H1 (cell line): ENCODE results near the gene SLC35B1. TPM values are rescaled to one million over a fixed set of nuclear protein-coding genes. Genes with fewer than 3 reads are reported as not detected.

ENCODE experiments used
- CTCF ChIA-PET: fragments of 300-600 bp; sonication (Branson Sonifier 250); formaldehyde crosslinking; loops from one replicate; lab custom pipeline; 2021; ENCODE audit not compliant: partially characterized antibody; lab: Charles Lee
- POLR2A ChIA-PET: fragments of 300-600 bp; sonication (Branson Sonifier 250); formaldehyde crosslinking; loops from one replicate; lab custom pipeline; 2021; ENCODE audit warnings: inconsistent platforms; ENCODE audit not compliant: partially characterized antibody; lab: Charles Lee
- DNase-seq, 2 experiments: peaks; one replicate each; pipeline versions ENCODE4 v3.0.0 to v3.0.0-alpha.2; 2010 to 2022; ENCODE audit warnings: low spot score in 2 of 2, low read depth in 1 of 2, mixed read lengths in 1 of 2
- FAIRE-seq: peaks from 2 replicates; lab custom pipeline; 2011; peaks lifted over from hg19 to GRCh38; lab: Jason Lieb, UNC
- H2AFZ ChIP-seq: 2 replicates; pipeline ENCODE4 v1.8.1; 2012; ENCODE audit warnings: low read length, inconsistent platforms
- H2AK5ac ChIP-seq: 2 replicates; pipeline ENCODE4 v1.6.1; 2013; ENCODE audit warnings: low read depth, low read length
- H2BK120ac ChIP-seq: replicated peaks from 2 replicates; pipeline ENCODE3; 2013; ENCODE audit warnings: low read depth, low read length, inconsistent platforms
- H2BK12ac ChIP-seq: 2 replicates; pipeline ENCODE4 v1.6.1; 2013; ENCODE audit warnings: low read depth, low read length
- H2BK15ac ChIP-seq: 2 replicates; pipeline ENCODE4 v1.6.1; 2013; ENCODE audit warnings: low read length
- H2BK20ac ChIP-seq: 2 replicates; pipeline ENCODE4 v1.6.1; 2013; ENCODE audit warnings: low read length
- H2BK5ac ChIP-seq: 2 replicates; pipeline ENCODE4 v1.6.1; 2013; ENCODE audit warnings: low read depth, low read length
- H3K14ac ChIP-seq: 2 replicates; pipeline ENCODE4 v1.6.1; 2013; ENCODE audit warnings: inconsistent platforms; ENCODE audit not compliant: insufficient read length
- H3K18ac ChIP-seq: 2 replicates; pipeline ENCODE4 v1.6.1; 2013; ENCODE audit warnings: low read length; ENCODE audit errors: extremely low read depth
- H3K23ac ChIP-seq: 2 replicates; pipeline ENCODE4 v1.6.1; 2013; ENCODE audit warnings: inconsistent platforms; ENCODE audit not compliant: insufficient read length
- H3K23me2 ChIP-seq: 2 replicates; pipeline ENCODE4 v1.6.1; 2013; ENCODE audit warnings: low read depth, low read length
- H3K27ac ChIP-seq: 2 replicates; pipeline ENCODE4 v1.6.1; 2011; ENCODE audit warnings: low read depth, low read length, inconsistent platforms
- H3K27me3 ChIP-seq, 4 experiments: replicated peaks in 1 of 4; 1 replicate in 1 of 4; 2 replicates in 3 of 4; pipeline versions ENCODE4 v1.6.1 to v1.8.1; 2011 to 2013; ENCODE audit warnings: low read length in 3 of 4, mild to moderate bottlenecking in 3 of 4, inconsistent platforms in 2 of 4, mixed read lengths in 2 of 4, moderate library complexity in 1 of 4; ENCODE audit not compliant: control insufficient read depth in 3 of 4, insufficient read depth in 3 of 4; ENCODE audit errors: extremely low read depth in 1 of 4
- H3K36me3 ChIP-seq, 4 experiments: 2 replicates each; pipeline versions ENCODE4 v1.6.1 to v1.8.1; 2011 to 2013; ENCODE audit warnings: mild to moderate bottlenecking in 4 of 4, low read length in 3 of 4, moderate library complexity in 2 of 4, control low read depth in 1 of 4, inconsistent platforms in 1 of 4; ENCODE audit not compliant: insufficient read depth in 4 of 4, control insufficient read depth in 2 of 4
- H3K4ac ChIP-seq: replicated peaks from 2 replicates; pipeline ENCODE3; 2013; ENCODE audit warnings: low read length, low read depth, mixed read lengths, inconsistent platforms; ENCODE audit not compliant: insufficient read length
- H3K4me1 ChIP-seq, 4 experiments: replicated peaks in 1 of 4; 1 replicate in 1 of 4; 2 replicates in 3 of 4; pipeline versions ENCODE4 v1.6.1 to v1.8.1; 2011 to 2013; ENCODE audit warnings: low read length in 3 of 4, inconsistent platforms in 2 of 4, mixed read lengths in 1 of 4; ENCODE audit not compliant: insufficient read depth in 4 of 4, control insufficient read depth in 3 of 4
- H3K4me2 ChIP-seq, 2 experiments: 2 replicates each; pipeline versions ENCODE4 v1.6.1 to v1.8.1; 2011 to 2013; ENCODE audit warnings: low read depth in 2 of 2, low read length in 2 of 2, control low read depth in 1 of 2, inconsistent platforms in 1 of 2, mild to moderate bottlenecking in 1 of 2; ENCODE audit not compliant: insufficient read depth in 1 of 2
- H3K4me3 ChIP-seq, 4 experiments: fragments of 200-600, 300-600 bp in 1 of 4; sonication (generic), shearing (Covaris generic), sonication (Bioruptor Twin) in 1 of 4; 2 replicates each; pipeline versions ENCODE4 v1.5.1 to v1.8.1; 2011 to 2016; ENCODE audit warnings: low read length in 4 of 4, low read depth in 3 of 4, control low read depth in 2 of 4, inconsistent platforms in 2 of 4, mild to moderate bottlenecking in 2 of 4, mixed read lengths in 1 of 4, moderate library complexity in 1 of 4; ENCODE audit not compliant: insufficient read depth in 2 of 4; ENCODE audit errors: extremely low read depth in 1 of 4
- H3K56ac ChIP-seq: replicated peaks from 2 replicates; pipeline ENCODE3; 2013; ENCODE audit warnings: low read depth, mild to moderate bottlenecking, mixed read lengths, low read length, inconsistent platforms; ENCODE audit not compliant: insufficient read length
- H3K79me1 ChIP-seq: 2 replicates; pipeline ENCODE4 v1.6.1; 2013; ENCODE audit warnings: low read depth, low read length, control low read depth
- H3K79me2 ChIP-seq, 2 experiments: 2 replicates each; pipeline versions ENCODE4 v1.6.1 to v1.8.1; 2012 to 2013; ENCODE audit warnings: low read length in 2 of 2, mild to moderate bottlenecking in 2 of 2, inconsistent platforms in 1 of 2; ENCODE audit not compliant: insufficient read depth in 2 of 2, control insufficient read depth in 1 of 2
- H3K9ac ChIP-seq, 4 experiments: replicated peaks in 1 of 4; 1 replicate in 1 of 4; 2 replicates in 3 of 4; pipeline versions ENCODE4 v1.6.1 to v1.8.1; 2011 to 2013; ENCODE audit warnings: low read depth in 3 of 4, low read length in 3 of 4, control low read depth in 2 of 4, mild to moderate bottlenecking in 2 of 4, moderate library complexity in 2 of 4, inconsistent platforms in 1 of 4; ENCODE audit errors: extremely low read depth in 1 of 4
- H3K9me3 ChIP-seq, 2 experiments: 2 replicates each; pipeline versions ENCODE4 v1.6.1 to v1.8.1; 2012 to 2013; ENCODE audit warnings: mild to moderate bottlenecking in 2 of 2, moderate library complexity in 2 of 2, control low read depth in 1 of 2, inconsistent platforms in 1 of 2, low read depth in 1 of 2, low read length in 1 of 2, mixed read lengths in 1 of 2; ENCODE audit not compliant: insufficient read depth in 2 of 2
- H4K20me1 ChIP-seq, 2 experiments: replicated peaks in 1 of 2; 2 replicates each; pipeline versions ENCODE3 to v1.8.1; 2011 to 2013; ENCODE audit warnings: inconsistent platforms in 2 of 2, low read length in 2 of 2, mild to moderate bottlenecking in 1 of 2; ENCODE audit not compliant: insufficient read depth in 2 of 2, control insufficient read depth in 1 of 2
- H4K5ac ChIP-seq: 2 replicates; pipeline ENCODE4 v1.6.1; 2013; ENCODE audit warnings: low read length, low read depth, mixed read lengths, inconsistent platforms; ENCODE audit not compliant: insufficient read length
- H4K8ac ChIP-seq: 2 replicates; pipeline ENCODE4 v1.8.0; 2013; ENCODE audit warnings: mild to moderate bottlenecking, moderate library complexity, low read length, inconsistent platforms; ENCODE audit not compliant: insufficient read depth; ENCODE audit errors: extremely low read depth
- H4K91ac ChIP-seq: replicated peaks from 2 replicates; pipeline ENCODE3; 2013; ENCODE audit warnings: low read length, mixed read lengths, inconsistent platforms; ENCODE audit not compliant: insufficient read length
- CBX5 ChIP-seq: fragments of 300-800, 300-1000 bp; sonication (generic); IDR thresholded peaks from 2 replicates; pipeline ENCODE4 v1.7.1; 2016; ENCODE audit warnings: antibody characterized with exemption, low read length, low read depth
- EP300 ChIP-seq, 2 experiments: IDR thresholded peaks; 1 replicate in 1 of 2; 2 replicates in 1 of 2; pipeline ENCODE4 v1.6.1; 2011 to 2012; ENCODE audit warnings: low read depth in 2 of 2, low read length in 2 of 2, mild to moderate bottlenecking in 2 of 2, borderline replicate concordance in 1 of 2, inconsistent platforms in 1 of 2, moderate library complexity in 1 of 2
- HDAC6 ChIP-seq: IDR thresholded peaks from one replicate; pipeline ENCODE4 v1.7.1; 2012; ENCODE audit warnings: low read depth, mild to moderate bottlenecking, inconsistent platforms, low read length, moderate library complexity
- KDM1A ChIP-seq: fragments of 200-600, 300-600 bp; sonication (generic); IDR thresholded peaks from 2 replicates; pipeline ENCODE4 v1.7.1; 2016; ENCODE audit warnings: mild to moderate bottlenecking, low read length, borderline replicate concordance
- NRF1 ChIP-seq: IDR thresholded peaks from 2 replicates; pipeline ENCODE4 v1.6.1; 2011; ENCODE audit warnings: mild to moderate bottlenecking, low read depth, low read length, improper control_type of control experiment
- SRF ChIP-seq: IDR thresholded peaks from 2 replicates; pipeline ENCODE4 v1.6.1; 2011; ENCODE audit warnings: mild to moderate bottlenecking, low read depth, low read length, moderate library complexity
- TCF12 ChIP-seq: IDR thresholded peaks from 2 replicates; pipeline ENCODE4 v1.6.1; 2011; ENCODE audit warnings: low read depth, mild to moderate bottlenecking, low read length
- TEAD4 ChIP-seq: IDR thresholded peaks from 2 replicates; pipeline ENCODE4 v1.6.1; 2012; ENCODE audit warnings: low read depth, low read length, inconsistent platforms, mixed read lengths
- USF2 ChIP-seq: IDR thresholded peaks from 2 replicates; pipeline ENCODE4 v1.6.1; 2011; ENCODE audit warnings: low read length, improper control_type of control experiment
- WGBS, 2 experiments: shearing (Covaris generic) in 1 of 2; methylation state at CpG; one replicate each; pipeline versions ENCODE4 v1.1.6 to v1.1.7; 2013 to 2015; ENCODE audit warnings: low lambda C conversion rate in 2 of 2, mixed read lengths in 2 of 2, inconsistent platforms in 1 of 2, low coverage in 1 of 2, missing lambda C conversion rate in 1 of 2; ENCODE audit not compliant: insufficient replicate concordance in 2 of 2, insufficient coverage in 1 of 2, insufficient read length in 1 of 2; ENCODE audit errors: extremely low coverage in 1 of 2, missing lambda C conversion rate in 1 of 2; 5-methylcytosine and 5-hydroxymethylcytosine counted together
- polyA plus RNA-seq, 7 experiments: library from polyadenylated mRNA; depleted of rRNA in 3 of 7; stranded (reverse) in 5 of 7; unstranded in 2 of 7; fragments of >200 nt in 5 of 7; fragments of 200-250 nt in 2 of 7; gene quantifications; 1 replicate in 5 of 7; 2 replicates in 1 of 7; 4 replicates in 1 of 7; pipeline versions ENCODE4 v1.2.1 to v1.2.3, GENCODE V29; 2011 to 2013; ENCODE audit warnings: missing spikeins in 2 of 7, mixed read lengths in 2 of 7
- total RNA-seq: library from RNA; stranded (reverse); fragmentation: NEBNext Ultra II Directional; extraction: Animal tissue kit (Norgen Biotek cat#: 25700); gene quantifications from 2 replicates; pipeline ENCODE4 v1.2.1, GENCODE V29; 2021
- TF ChIP-seq, protein P1 (sequence below), 3 experiments: IDR thresholded peaks; 1 replicate in 2 of 3; 2 replicates in 1 of 3; pipeline versions ENCODE4 v1.5.1 to v1.6.1; 2011; ENCODE audit warnings: low read length in 3 of 3, mild to moderate bottlenecking in 3 of 3, inconsistent platforms in 2 of 3, low read depth in 1 of 3, moderate library complexity in 1 of 3; ENCODE audit not compliant: insufficient read depth in 1 of 3; ENCODE audit errors: control extremely low read depth in 1 of 3

SLC35B1 gene
- total and polyA plus RNA-seq, 2 of the 8 experiments (the other 6 are each of a cell fraction or from before 2014, with no cell fraction given) = 56.5 to 87.7 TPM

DNA sequence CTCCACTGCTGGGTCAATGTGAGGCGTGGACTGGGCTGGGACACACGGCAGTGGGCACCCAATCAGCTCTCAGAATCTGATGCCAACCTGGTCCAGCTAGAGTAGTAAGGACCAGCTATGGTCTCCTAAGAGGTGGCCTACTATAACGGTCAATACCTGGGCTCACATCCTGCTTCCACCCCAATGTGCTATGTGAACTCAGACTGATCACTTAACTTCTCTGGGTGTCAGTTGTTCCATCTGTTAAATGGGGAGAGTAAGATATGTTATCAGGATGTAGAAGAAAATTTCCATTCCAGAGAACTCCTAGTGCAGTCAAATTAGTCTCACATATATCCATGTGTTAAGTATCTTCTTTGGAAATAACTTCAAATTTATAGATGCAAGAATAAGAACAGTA, 42.0 kb upstream of the SLC35B1 start:
- H3K23ac ChIP-seq = no peak overlapping the region
- no peak overlapping the region for H3K9ac ChIP-seq
- no peak overlapping the region for H2AK5ac ChIP-seq
- no peaks in the 10 kb centered on the region for H3K9me3 ChIP-seq
- no peak overlapping the region for H2BK120ac ChIP-seq
- no peak overlapping the region for H4K91ac ChIP-seq
- no peak overlapping the region for H2BK15ac ChIP-seq
- H3K79me2 ChIP-seq = peaks cover 0 to 48% of the 10 kb centered on the region in 2 experiments; a peak in 3 of 4 replicates
- H3K14ac ChIP-seq = no peak overlapping the region
- H3K18ac ChIP-seq = no peak overlapping the region
- H4K5ac ChIP-seq = no peak overlapping the region
- no peak overlapping the region for H2BK20ac ChIP-seq
- H3K4ac ChIP-seq = no peak overlapping the region
- no peak overlapping the region for H3K4me2 ChIP-seq
- peaks cover 2% of the 10 kb centered on the region; the same call in 1 of the 2 replicates for H3K79me1 ChIP-seq
- peaks cover 0 to 4% (median 0%) of the 10 kb centered on the region in 4 experiments; a peak in 3 of 8 replicates for H3K36me3 ChIP-seq
- no peak overlapping the region for H3K56ac ChIP-seq
- DNase-seq (no peak), FAIRE-seq (no peak)
- no peaks in the 10 kb centered on the region for H3K27me3 ChIP-seq
- 89% methylated on average over 3 of the region's 3 CpGs; no CpG with 5 or more reads in 1 of the 2 experiments for whole genome bisulfite sequencing, 2 experiments
- H3K27ac ChIP-seq = no peak overlapping the region
- H3K23me2 ChIP-seq = no peaks in the 10 kb centered on the region
- CTCF ChIA-PET = interaction anchor here (0.8 to 1.8 kb wide), 5 partner anchors 10 to 93 kb away, joined by 3 to 5 read pairs (median 3); no protein-coding TSS in a partner anchor
- no peak overlapping the region for H4K8ac ChIP-seq
- H2AFZ ChIP-seq = no peak overlapping the region
- POLR2A ChIA-PET = interaction anchor here (0.9 to 6.9 kb wide), 2 partner anchors 13 to 28 kb away, joined by 3 to 56 read pairs; partner anchors contain the start of gene FAM117A
- no peak overlapping the region for H2BK12ac ChIP-seq
- H4K20me1 ChIP-seq = peaks cover 0 to 18% of the 10 kb centered on the region in 2 experiments
- H3K4me1 ChIP-seq = peaks cover 0 to 2% (median 0%) of the 10 kb centered on the region in 4 experiments; a peak in 2 of 7 replicates
- H2BK5ac ChIP-seq = no peak overlapping the region
- H3K4me3 ChIP-seq = no peak overlapping the region
- TF ChIP-seq KDM1A = no peak
- TF ChIP-seq NRF1 = no peak
- TF ChIP-seq SRF = no peak
- no peak for TF ChIP-seq TCF12
- TF ChIP-seq CBX5 = no peak
- no peak for TF ChIP-seq USF2
- TF ChIP-seq TEAD4 = no peak
- no peak for TF ChIP-seq EP300 (IDR thresholded peaks at IDR 0.05; ENCODE audit: borderline replicate concordance in 1 of 2, low read depth in 2 of 2, low read length in 2 of 2)
- TF ChIP-seq, protein P1, sequence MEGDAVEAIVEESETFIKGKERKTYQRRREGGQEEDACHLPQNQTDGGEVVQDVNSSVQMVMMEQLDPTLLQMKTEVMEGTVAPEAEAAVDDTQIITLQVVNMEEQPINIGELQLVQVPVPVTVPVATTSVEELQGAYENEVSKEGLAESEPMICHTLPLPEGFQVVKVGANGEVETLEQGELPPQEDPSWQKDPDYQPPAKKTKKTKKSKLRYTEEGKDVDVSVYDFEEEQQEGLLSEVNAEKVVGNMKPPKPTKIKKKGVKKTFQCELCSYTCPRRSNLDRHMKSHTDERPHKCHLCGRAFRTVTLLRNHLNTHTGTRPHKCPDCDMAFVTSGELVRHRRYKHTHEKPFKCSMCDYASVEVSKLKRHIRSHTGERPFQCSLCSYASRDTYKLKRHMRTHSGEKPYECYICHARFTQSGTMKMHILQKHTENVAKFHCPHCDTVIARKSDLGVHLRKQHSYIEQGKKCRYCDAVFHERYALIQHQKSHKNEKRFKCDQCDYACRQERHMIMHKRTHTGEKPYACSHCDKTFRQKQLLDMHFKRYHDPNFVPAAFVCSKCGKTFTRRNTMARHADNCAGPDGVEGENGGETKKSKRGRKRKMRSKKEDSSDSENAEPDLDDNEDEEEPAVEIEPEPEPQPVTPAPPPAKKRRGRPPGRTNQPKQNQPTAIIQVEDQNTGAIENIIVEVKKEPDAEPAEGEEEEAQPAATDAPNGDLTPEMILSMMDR (IDR thresholded peaks at IDR 0.05; ENCODE audit: control extremely low read depth in 1 of 3, insufficient read depth in 1 of 3, low read depth in 1 of 3, low read length in 3 of 3) = no peak
- no peak for TF ChIP-seq HDAC6
